ENCODE data around the gene RGS9. TPM values are rescaled to one million over a fixed set of nuclear protein-coding genes. Genes with fewer than 3 reads are reported as not detected.

RGS9 gene
- total RNA-seq, 1 donor from 2014 or later: 8.5 TPM

DNA sequence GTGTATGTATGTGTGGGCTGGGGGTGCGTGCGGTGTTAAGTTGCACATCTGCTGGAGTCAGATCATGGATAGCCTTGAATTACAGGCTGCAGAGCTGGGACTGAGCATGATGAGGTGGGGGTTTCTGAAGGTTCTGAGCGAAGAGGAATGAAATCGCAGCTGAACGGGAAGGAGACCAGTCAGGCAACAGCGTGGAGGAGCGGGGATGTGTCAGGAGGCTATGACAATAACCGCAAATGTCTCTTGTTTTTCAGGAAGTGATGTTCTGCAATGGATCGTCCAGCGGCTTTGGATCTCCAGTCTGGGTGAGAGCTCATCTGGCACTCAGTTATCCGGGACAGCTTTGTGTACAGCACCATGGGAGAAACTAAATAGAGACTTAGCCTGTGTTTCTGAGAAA, 20.9 kb downstream of the RGS9 start:
- no peak for DNase-seq (ENCODE audit: low spot score, unreplicated experiment)
- Mint-ChIP-seq H3K36me3 (ENCODE audit: insufficient read depth) (no peaks in the 10 kb centered on the region), H3K4me1 (ENCODE audit: low read depth) (peaks cover 5% of the 10 kb centered on the region), H3K4me3 (ENCODE audit: low read depth) (no peak overlapping the region), H3K9me3 (ENCODE audit: low read depth) (no peaks in the 10 kb centered on the region), H3K27ac (no peak overlapping the region), H3K27me3 (peaks cover 9% of the 10 kb centered on the region)
- TF ChIP-seq, protein P1, sequence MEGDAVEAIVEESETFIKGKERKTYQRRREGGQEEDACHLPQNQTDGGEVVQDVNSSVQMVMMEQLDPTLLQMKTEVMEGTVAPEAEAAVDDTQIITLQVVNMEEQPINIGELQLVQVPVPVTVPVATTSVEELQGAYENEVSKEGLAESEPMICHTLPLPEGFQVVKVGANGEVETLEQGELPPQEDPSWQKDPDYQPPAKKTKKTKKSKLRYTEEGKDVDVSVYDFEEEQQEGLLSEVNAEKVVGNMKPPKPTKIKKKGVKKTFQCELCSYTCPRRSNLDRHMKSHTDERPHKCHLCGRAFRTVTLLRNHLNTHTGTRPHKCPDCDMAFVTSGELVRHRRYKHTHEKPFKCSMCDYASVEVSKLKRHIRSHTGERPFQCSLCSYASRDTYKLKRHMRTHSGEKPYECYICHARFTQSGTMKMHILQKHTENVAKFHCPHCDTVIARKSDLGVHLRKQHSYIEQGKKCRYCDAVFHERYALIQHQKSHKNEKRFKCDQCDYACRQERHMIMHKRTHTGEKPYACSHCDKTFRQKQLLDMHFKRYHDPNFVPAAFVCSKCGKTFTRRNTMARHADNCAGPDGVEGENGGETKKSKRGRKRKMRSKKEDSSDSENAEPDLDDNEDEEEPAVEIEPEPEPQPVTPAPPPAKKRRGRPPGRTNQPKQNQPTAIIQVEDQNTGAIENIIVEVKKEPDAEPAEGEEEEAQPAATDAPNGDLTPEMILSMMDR (IDR thresholded peaks at IDR 0.05; ENCODE audit: unreplicated experiment): no peak

DNA sequence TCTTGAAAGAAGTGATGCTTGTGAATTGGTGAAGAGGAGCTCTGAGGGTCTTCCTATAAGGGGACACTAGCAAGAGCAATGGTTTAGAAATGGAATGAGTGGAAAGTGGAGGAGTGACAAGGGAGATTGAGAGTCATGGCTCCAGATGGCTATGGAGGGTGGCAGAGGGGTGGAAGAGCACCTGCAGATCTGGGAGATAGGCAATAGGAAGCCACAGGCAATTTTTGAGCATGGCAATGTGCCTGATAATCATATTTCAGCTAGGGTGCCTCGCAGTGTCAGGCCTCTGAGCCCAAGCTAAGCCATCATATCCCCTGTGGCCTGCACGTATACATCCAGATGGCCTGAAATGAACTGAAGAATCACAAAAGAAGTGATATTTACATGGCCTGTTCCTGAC, 21.5 kb downstream of the RGS9 start:
- Mint-ChIP-seq H3K27ac (no peak overlapping the region), H3K27me3 (peaks cover 10% of the 10 kb centered on the region), H3K9me3 (ENCODE audit: low read depth) (no peaks in the 10 kb centered on the region), H3K36me3 (ENCODE audit: insufficient read depth) (no peaks in the 10 kb centered on the region), H3K4me1 (ENCODE audit: low read depth) (peaks cover 5% of the 10 kb centered on the region), H3K4me3 (ENCODE audit: low read depth) (no peak overlapping the region)
- TF ChIP-seq, protein P1 (IDR thresholded peaks at IDR 0.05; ENCODE audit: unreplicated experiment): no peak
- no peak for DNase-seq (ENCODE audit: low spot score, unreplicated experiment)

DNA sequence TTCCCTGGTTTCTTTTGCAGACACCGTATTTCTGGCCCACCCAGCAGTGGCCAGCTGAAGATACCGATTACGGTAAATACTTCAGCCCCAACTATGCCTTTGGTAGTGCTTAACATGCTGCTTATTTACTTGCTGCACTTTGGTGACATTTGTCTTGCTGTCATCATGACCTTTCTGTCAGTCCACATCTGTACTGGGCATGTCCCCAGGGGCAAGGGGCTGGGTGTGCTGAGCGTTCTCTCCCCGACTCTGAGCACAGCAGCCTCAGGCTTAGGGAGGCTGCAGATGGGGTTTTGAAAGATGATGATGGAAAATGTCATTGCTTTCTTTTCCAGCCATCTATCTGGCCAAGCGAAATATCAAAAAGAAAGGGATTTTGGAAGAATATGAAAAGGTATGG, 23.3 kb downstream of the RGS9 start:
- no peaks in the 10 kb centered on the region for H3K36me3 Mint-ChIP-seq (ENCODE audit: insufficient read depth)
- H3K9me3 Mint-ChIP-seq (ENCODE audit: low read depth): no peaks in the 10 kb centered on the region
- peaks cover 11% of the 10 kb centered on the region for H3K27me3 Mint-ChIP-seq
- TF ChIP-seq, protein P1 (IDR thresholded peaks at IDR 0.05; ENCODE audit: unreplicated experiment): no peak
- no peak overlapping the region for H3K27ac Mint-ChIP-seq
- peaks cover 3% of the 10 kb centered on the region for H3K4me1 Mint-ChIP-seq (ENCODE audit: low read depth)
- H3K4me3 Mint-ChIP-seq (ENCODE audit: low read depth): no peak overlapping the region
- DNase-seq (ENCODE audit: low spot score, unreplicated experiment): no peak

DNA sequence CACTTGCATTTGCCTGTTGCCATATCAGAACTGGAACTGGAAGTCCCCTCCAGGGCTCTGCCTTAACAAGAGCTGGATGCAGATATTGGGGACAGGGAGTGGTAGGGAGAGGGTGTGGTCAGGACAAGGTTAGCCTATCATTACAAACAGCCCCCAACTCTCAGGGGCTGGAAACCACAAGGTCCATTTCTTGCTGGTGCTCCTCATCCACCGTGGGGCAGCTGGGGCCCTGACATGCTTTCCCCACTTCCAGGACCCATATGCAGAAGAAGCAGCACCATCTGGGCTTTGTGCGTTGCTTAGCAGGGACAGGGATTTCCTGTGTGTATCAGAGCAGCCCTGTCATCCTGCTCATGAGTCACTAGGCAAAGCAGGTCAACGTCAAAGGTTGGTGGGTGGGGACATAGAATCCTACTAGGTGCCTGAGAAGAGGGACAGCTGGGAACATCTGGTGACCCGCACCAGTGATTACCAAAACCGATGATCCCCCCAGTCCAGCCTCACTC, 26.9 kb downstream of the RGS9 start:
- TF ChIP-seq, protein P1 (IDR thresholded peaks at IDR 0.05; ENCODE audit: unreplicated experiment): no peak
- H3K4me1 Mint-ChIP-seq (ENCODE audit: low read depth): no peaks in the 10 kb centered on the region
- no peak overlapping the region for H3K27ac Mint-ChIP-seq
- peaks cover 4% of the 10 kb centered on the region for H3K27me3 Mint-ChIP-seq
- DNase-seq (ENCODE audit: low spot score, unreplicated experiment): no peak
- no peak overlapping the region for H3K4me3 Mint-ChIP-seq (ENCODE audit: low read depth)
- no peaks in the 10 kb centered on the region for H3K36me3 Mint-ChIP-seq (ENCODE audit: insufficient read depth)
- no peaks in the 10 kb centered on the region for H3K9me3 Mint-ChIP-seq (ENCODE audit: low read depth)

GRCh38 chr17:65166787-65167186, 29.6 kb downstream of the RGS9 start:
- Mint-ChIP-seq H3K27me3 (peaks cover 2% of the 10 kb centered on the region), H3K4me3 (ENCODE audit: low read depth) (no peak overlapping the region)
- TF ChIP-seq, protein P1 (IDR thresholded peaks at IDR 0.05; ENCODE audit: unreplicated experiment): no peak

More at GRCh38 chr17:65166787-65167186, 29.6 kb downstream of the RGS9 start:
- Mint-ChIP-seq H3K36me3 (ENCODE audit: insufficient read depth) (no peaks in the 10 kb centered on the region), H3K9me3 (ENCODE audit: low read depth) (no peaks in the 10 kb centered on the region), H3K4me1 (ENCODE audit: low read depth) (no peaks in the 10 kb centered on the region), H3K27ac (no peak overlapping the region)
- no peak for DNase-seq (ENCODE audit: low spot score, unreplicated experiment)
